IPS-NIHi7 (cell line): ENCODE results near the gene CPNE7.
"Not testable (repeated sequence)": the region's sequence is repeated elsewhere in the genome, so short reads cannot be mapped to it uniquely, and the experiment has no call there.

Experiments
- DNase-seq: peaks from one replicate; pipeline ENCODE4 v3.0.0; 2012; ENCODE audit warnings: mixed read lengths; ENCODE audit errors: extremely low spot score

Gene CPNE7

GRCh38 chr16:89583197-89583894, 7.8 kb downstream of the CPNE7 start:
- DNase-seq, result no peak

GRCh38 chr16:89583895-89584644, 8.5 kb downstream of the CPNE7 start:
- no peak for DNase-seq

GRCh38 chr16:89584768-89585549, 9.4 kb downstream of the CPNE7 start:
- no peak for DNase-seq

- DNase-seq, result no peak
Observed at GRCh38 chr16:89586218-89586617, 10.7 kb downstream of the CPNE7 start.

- DNase-seq, result no peak
Observed at GRCh38 chr16:89586853-89587252, 11.3 kb downstream of the CPNE7 start.

- not testable (repeated sequence) for DNase-seq
Observed at GRCh38 chr16:89587676-89588075, 12.1 kb downstream of the CPNE7 start.

GRCh38 chr16:89588413-89589109, 13.0 kb downstream of the CPNE7 start:
- no peak for DNase-seq

- DNase-seq, result no peak
Observed at GRCh38 chr16:89589241-89589926, 13.8 kb downstream of the CPNE7 start.

- no peak for DNase-seq
Observed at GRCh38 chr16:89593841-89594240, 18.3 kb downstream of the CPNE7 start.

- DNase-seq, result no peak
Observed at GRCh38 chr16:89595330-89596060, 19.9 kb downstream of the CPNE7 start.

GRCh38 chr16:89596061-89596689, 20.6 kb downstream of the CPNE7 start:
- DNase-seq, result no peak

GRCh38 chr16:89596957-89597649, 21.5 kb downstream of the CPNE7 start:
- DNase-seq, result no peak

- DNase-seq, result no peak
Observed at GRCh38 chr16:89598199-89598598, 22.6 kb downstream of the CPNE7 start.

- DNase-seq, result peak; percentile 87
Observed at GRCh38 chr16:89599451-89599858, 23.9 kb downstream of the CPNE7 start.

GRCh38 chr16:89599902-89600301, 24.3 kb downstream of the CPNE7 start:
- no peak for DNase-seq

- no peak for DNase-seq
Observed at GRCh38 chr16:89600427-89600826, 24.9 kb downstream of the CPNE7 start.

GRCh38 chr16:89600956-89601355, 25.4 kb downstream of the CPNE7 start:
- no peak for DNase-seq

- DNase-seq, result no peak
Observed at GRCh38 chr16:89601906-89602272, 26.3 kb downstream of the CPNE7 start.

GRCh38 chr16:89602273-89602951, 26.9 kb downstream of the CPNE7 start:
- peak; percentile 73 for DNase-seq
